GM12878 (cell line): ENCODE results near the gene PNPO.

Experiments
- CREM ChIP-seq: IDR thresholded peaks from 2 replicates; pipeline ENCODE4 v1.6.1; 2014; ENCODE audit warnings: antibody characterized with exemption, low read depth
- CTCF ChIP-seq, 3 experiments: IDR thresholded peaks in 2 of 3; conservative IDR thresholded peaks in 1 of 3; 2 replicates each; pipeline ENCODE4 v1.5.1; 2011; ENCODE audit warnings: low read depth in 3 of 3, low read length in 3 of 3, mild to moderate bottlenecking in 3 of 3, control low read depth in 2 of 3, moderate library complexity in 2 of 3, inconsistent platforms in 1 of 3, mixed read lengths in 1 of 3; ENCODE audit not compliant: control insufficient read depth in 2 of 3, insufficient read depth in 1 of 3; ENCODE audit errors: extremely low read depth in 1 of 3
- JUND ChIP-seq: IDR thresholded peaks from 2 replicates; pipeline ENCODE4 v1.6.1; 2012; ENCODE audit warnings: low read depth, mild to moderate bottlenecking, low read length, improper control_type of control experiment, moderate library complexity
- MXI1 ChIP-seq: fragments of 150-350 bp; IDR thresholded peaks from 2 replicates; pipeline ENCODE4 v1.6.1; 2011; ENCODE audit warnings: low read depth, mild to moderate bottlenecking, inconsistent platforms, low read length, improper control_type of control experiment
- PKNOX1 ChIP-seq: fragments of 450-650 bp; IDR thresholded peaks from 2 replicates; pipeline ENCODE4 v1.6.1; 2016; ENCODE audit warnings: mild to moderate bottlenecking
- POLR2A ChIP-seq: IDR thresholded peaks from 2 replicates; pipeline ENCODE4 v1.6.1; 2011; ENCODE audit warnings: low read depth, mild to moderate bottlenecking, low read length
- RELA ChIP-seq: fragments of 450-650 bp; IDR thresholded peaks from 2 replicates; pipeline ENCODE4 v1.8.0; 2014; ENCODE audit warnings: borderline replicate concordance; ENCODE audit not compliant: partially characterized antibody
- SMC3 ChIP-seq: IDR thresholded peaks from 2 replicates; pipeline ENCODE4 v1.6.1; 2011; ENCODE audit warnings: low read length, improper control_type of control experiment, borderline replicate concordance

- no peak for TF ChIP-seq PKNOX1
- no peak for TF ChIP-seq POLR2A
- TF ChIP-seq JUND: no peak
- TF ChIP-seq SMC3: no peak
- TF ChIP-seq CREM: no peak
- TF ChIP-seq RELA: no peak
- TF ChIP-seq CTCF (IDR thresholded peaks at IDR 0.05 in 2 of 3, conservative IDR thresholded peaks at IDR 0.05 in 1 of 3; ENCODE audit: control insufficient read depth in 2 of 3, extremely low read depth in 1 of 3, insufficient read depth in 1 of 3, low read depth in 3 of 3, low read length in 3 of 3): no peak
- TF ChIP-seq MXI1: no peak
Observed at GRCh38 chr17:47968836-47969235, 27.5 kb downstream of the PNPO start.
